Measurements from ENCODE around the gene RIOX2.

Gene RIOX2

DNA sequence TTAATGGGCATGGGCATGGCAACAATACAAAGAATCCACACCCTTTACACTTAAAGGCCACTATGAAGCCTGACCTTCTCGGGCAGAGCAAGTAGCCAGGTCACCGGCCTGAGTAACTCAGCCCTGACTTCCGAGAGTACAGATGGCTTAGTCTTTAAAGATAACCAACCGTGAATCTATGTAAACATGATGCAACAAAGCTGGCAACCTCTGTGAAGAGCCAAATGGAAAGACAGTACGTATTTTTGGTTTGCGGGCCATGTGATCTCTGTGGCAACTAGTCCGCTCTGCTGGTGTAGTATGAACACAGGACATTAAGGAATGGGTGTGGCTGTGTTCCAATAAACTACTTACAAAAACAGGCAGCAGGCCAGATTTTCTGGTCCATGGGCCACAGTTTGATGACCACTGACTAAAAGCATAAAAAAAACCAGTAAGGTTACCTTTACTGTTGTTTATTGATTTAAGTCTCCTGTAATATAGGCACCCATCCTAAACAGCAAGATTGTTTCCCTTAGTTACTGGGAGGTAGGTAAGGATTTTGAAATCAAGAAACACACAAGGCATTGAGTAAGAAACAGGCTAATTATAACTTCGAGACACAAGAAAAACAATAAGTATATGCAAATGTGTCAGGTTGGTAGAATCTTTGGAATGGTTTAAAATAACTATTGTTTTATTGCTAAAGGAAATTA, 14.5 kb downstream of the RIOX2 start:
- Histone ChIP-seq H3K36me3 (ENCODE audit: control insufficient read depth in 1 of 2, insufficient read depth in 2 of 2, low read length in 2 of 2) (peaks cover 8 to 57% of the 10 kb centered on the region in 2 donors), H3K27me3 (ENCODE audit: control insufficient read depth in 1 of 2, insufficient read depth in 2 of 2, low read length in 2 of 2) (no peaks in the 10 kb centered on the region), H3K4me3 (ENCODE audit: low read depth in 1 of 2, low read length in 2 of 2) (no peak overlapping the region), H3K9me3 (ENCODE audit: control insufficient read depth in 1 of 2, low read length in 2 of 2) (no peaks in the 10 kb centered on the region), H3K4me1 (ENCODE audit: control insufficient read depth in 1 of 2, insufficient read depth in 2 of 2, low read length in 2 of 2) (no peaks in the 10 kb centered on the region), H3K27ac (ENCODE audit: low read depth, low read length) (no peak overlapping the region), H3K9ac (ENCODE audit: low read depth in 1 of 2, low read length in 2 of 2) (no peak overlapping the region)

DNA sequence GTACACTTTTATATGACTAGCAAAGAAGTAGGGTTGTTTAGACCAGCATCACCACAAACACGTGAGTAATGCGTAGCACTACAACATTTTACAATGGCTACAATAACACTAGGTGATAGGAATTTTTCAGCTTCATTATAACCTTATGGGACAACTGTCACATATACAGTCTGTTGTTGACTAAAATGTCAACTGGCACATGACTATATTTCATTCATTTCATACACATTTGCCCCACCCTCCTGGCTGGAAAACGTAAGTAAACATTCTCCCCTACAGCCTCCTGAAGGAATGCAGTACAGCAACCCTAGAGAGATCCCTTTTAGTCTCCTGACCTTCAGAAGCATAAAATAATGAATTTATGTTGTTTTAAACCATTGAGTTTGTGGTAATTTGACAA, 16.2 kb downstream of the RIOX2 start:
- Histone ChIP-seq H3K4me1 (ENCODE audit: control insufficient read depth in 1 of 2, insufficient read depth in 2 of 2, low read length in 2 of 2) (no peaks in the 10 kb centered on the region), H3K27me3 (ENCODE audit: control insufficient read depth in 1 of 2, insufficient read depth in 2 of 2, low read length in 2 of 2) (no peaks in the 10 kb centered on the region), H3K36me3 (ENCODE audit: control insufficient read depth in 1 of 2, insufficient read depth in 2 of 2, low read length in 2 of 2) (peaks cover 17 to 58% of the 10 kb centered on the region in 2 donors), H3K27ac (ENCODE audit: low read depth, low read length) (no peak overlapping the region), H3K9ac (ENCODE audit: low read depth in 1 of 2, low read length in 2 of 2) (no peak overlapping the region), H3K4me3 (ENCODE audit: low read depth in 1 of 2, low read length in 2 of 2) (no peak overlapping the region), H3K9me3 (ENCODE audit: control insufficient read depth in 1 of 2, low read length in 2 of 2) (no peaks in the 10 kb centered on the region)

DNA sequence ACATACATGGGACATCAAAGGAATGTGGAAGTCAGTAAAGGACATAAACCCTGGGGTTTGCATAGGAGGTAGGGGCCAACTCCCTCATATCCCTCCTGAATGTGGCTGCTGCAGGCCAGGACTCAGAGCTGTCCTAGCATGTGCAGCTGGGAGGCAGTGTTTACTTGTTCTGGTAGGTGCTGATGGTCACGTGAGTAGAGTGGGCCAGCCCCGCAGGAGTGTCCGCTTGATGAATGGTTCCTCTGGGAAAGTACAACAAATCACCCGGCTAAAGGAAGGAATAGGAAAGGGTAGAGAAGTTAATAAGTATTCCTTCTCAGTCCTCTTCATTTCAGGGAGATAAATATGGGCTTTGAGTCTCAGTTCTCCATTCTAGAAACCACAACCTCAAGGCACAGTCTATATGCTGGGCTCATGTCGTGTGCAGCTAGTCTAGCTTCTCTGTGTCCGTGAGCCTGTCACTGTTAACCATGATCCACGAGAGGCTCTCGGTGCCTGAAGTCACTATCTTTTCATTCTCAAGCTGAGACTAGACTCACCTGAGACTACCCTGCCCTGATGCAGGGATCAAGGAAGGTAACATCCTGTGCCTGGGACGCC, 17.9 kb downstream of the RIOX2 start:
- no peak overlapping the region for H3K4me3 ChIP-seq (ENCODE audit: low read depth in 1 of 2, low read length in 2 of 2)
- H3K36me3 ChIP-seq (ENCODE audit: control insufficient read depth in 1 of 2, insufficient read depth in 2 of 2, low read length in 2 of 2), result peaks cover 29 to 59% of the 10 kb centered on the region in 2 donors
- no peak overlapping the region for H3K27ac ChIP-seq (ENCODE audit: low read depth, low read length)
- H3K9me3 ChIP-seq (ENCODE audit: control insufficient read depth in 1 of 2, low read length in 2 of 2), result no peaks in the 10 kb centered on the region
- H3K9ac ChIP-seq (ENCODE audit: low read depth in 1 of 2, low read length in 2 of 2), result no peak overlapping the region
- H3K27me3 ChIP-seq (ENCODE audit: control insufficient read depth in 1 of 2, insufficient read depth in 2 of 2, low read length in 2 of 2), result no peaks in the 10 kb centered on the region
- H3K4me1 ChIP-seq (ENCODE audit: control insufficient read depth in 1 of 2, insufficient read depth in 2 of 2, low read length in 2 of 2), result no peaks in the 10 kb centered on the region

DNA sequence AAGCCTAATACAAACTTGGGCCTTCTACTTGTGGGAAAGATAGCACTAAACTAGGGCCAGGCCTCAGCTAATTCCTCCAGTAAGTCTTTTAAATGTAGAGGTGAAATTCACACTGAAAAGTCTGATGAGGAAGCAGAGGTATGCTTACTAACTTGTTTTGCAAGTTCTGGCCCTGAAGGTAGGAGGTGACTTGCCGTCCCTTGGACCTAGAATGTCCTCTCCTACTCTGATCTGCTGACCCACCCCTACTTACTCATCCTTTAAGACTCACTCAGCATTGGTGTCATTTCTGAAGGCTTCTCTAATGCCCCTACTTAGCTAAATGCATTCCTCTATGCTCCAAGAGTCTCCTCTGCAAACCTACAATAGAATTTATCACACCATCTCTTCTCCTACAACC, 19.4 kb downstream of the RIOX2 start:
- Histone ChIP-seq H3K4me1 (ENCODE audit: control insufficient read depth in 1 of 2, insufficient read depth in 2 of 2, low read length in 2 of 2) (no peaks in the 10 kb centered on the region), H3K9ac (ENCODE audit: low read depth in 1 of 2, low read length in 2 of 2) (no peak overlapping the region), H3K4me3 (ENCODE audit: low read depth in 1 of 2, low read length in 2 of 2) (no peak overlapping the region), H3K27ac (ENCODE audit: low read depth, low read length) (no peak overlapping the region), H3K9me3 (ENCODE audit: control insufficient read depth in 1 of 2, low read length in 2 of 2) (no peaks in the 10 kb centered on the region), H3K36me3 (ENCODE audit: control insufficient read depth in 1 of 2, insufficient read depth in 2 of 2, low read length in 2 of 2) (peaks cover 40 to 61% of the 10 kb centered on the region in 2 donors), H3K27me3 (ENCODE audit: control insufficient read depth in 1 of 2, insufficient read depth in 2 of 2, low read length in 2 of 2) (no peaks in the 10 kb centered on the region)

DNA sequence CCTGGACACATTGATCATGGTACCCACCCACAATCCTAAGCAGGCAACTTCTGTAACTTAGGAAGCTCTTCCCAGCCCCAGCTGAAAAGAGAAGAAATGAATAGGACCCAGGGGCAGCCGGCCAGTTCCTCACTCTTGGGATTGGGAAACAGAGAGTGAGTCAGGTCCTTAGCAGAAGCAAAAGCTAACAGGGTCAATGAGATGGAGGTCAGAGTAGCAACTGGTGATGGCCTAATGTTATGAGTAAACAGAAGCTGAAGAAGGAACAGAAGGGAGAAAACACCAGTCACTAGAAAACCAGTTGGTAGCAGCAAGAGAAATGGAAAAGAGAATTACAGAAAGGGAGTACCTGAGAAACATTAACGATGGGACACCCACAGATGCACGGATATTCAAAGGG, 20.0 kb downstream of the RIOX2 start:
- H3K36me3 ChIP-seq (ENCODE audit: control insufficient read depth in 1 of 2, insufficient read depth in 2 of 2, low read length in 2 of 2), result peaks cover 45 to 66% of the 10 kb centered on the region in 2 donors
- H3K27ac ChIP-seq (ENCODE audit: low read depth, low read length), result no peak overlapping the region
- H3K27me3 ChIP-seq (ENCODE audit: control insufficient read depth in 1 of 2, insufficient read depth in 2 of 2, low read length in 2 of 2), result no peaks in the 10 kb centered on the region
- no peak overlapping the region for H3K4me3 ChIP-seq (ENCODE audit: low read depth in 1 of 2, low read length in 2 of 2)
- no peak overlapping the region for H3K9ac ChIP-seq (ENCODE audit: low read depth in 1 of 2, low read length in 2 of 2)
- H3K4me1 ChIP-seq (ENCODE audit: control insufficient read depth in 1 of 2, insufficient read depth in 2 of 2, low read length in 2 of 2), result no peaks in the 10 kb centered on the region
- H3K9me3 ChIP-seq (ENCODE audit: control insufficient read depth in 1 of 2, low read length in 2 of 2), result no peaks in the 10 kb centered on the region

DNA sequence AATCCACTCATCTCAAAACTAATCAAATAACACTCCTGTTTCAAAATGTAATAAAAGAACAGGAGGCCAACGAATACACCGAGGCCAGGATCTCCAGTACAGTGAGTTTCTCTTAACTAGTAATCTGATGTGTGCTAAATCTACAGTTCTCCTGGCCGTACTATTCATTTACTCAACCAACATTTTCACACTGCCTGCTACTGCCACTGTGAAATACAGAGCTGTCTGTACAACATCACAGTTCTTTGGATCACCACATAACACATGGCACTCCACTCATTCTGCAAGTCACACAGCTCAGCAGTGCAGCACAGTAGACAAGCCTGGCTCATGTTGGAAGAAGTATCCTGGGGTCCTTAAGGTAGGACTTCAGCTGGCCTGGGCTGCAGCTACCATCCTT, 21.9 kb downstream of the RIOX2 start:
- no peaks in the 10 kb centered on the region for H3K4me1 ChIP-seq (ENCODE audit: control insufficient read depth in 1 of 2, insufficient read depth in 2 of 2, low read length in 2 of 2)
- no peak overlapping the region for H3K4me3 ChIP-seq (ENCODE audit: low read depth in 1 of 2, low read length in 2 of 2)
- H3K9ac ChIP-seq (ENCODE audit: low read depth in 1 of 2, low read length in 2 of 2), result no peak overlapping the region
- no peaks in the 10 kb centered on the region for H3K9me3 ChIP-seq (ENCODE audit: control insufficient read depth in 1 of 2, low read length in 2 of 2)
- no peak overlapping the region for H3K27ac ChIP-seq (ENCODE audit: low read depth, low read length)
- H3K27me3 ChIP-seq (ENCODE audit: control insufficient read depth in 1 of 2, insufficient read depth in 2 of 2, low read length in 2 of 2), result no peaks in the 10 kb centered on the region
- peaks cover 50 to 69% of the 10 kb centered on the region in 2 donors for H3K36me3 ChIP-seq (ENCODE audit: control insufficient read depth in 1 of 2, insufficient read depth in 2 of 2, low read length in 2 of 2)

DNA sequence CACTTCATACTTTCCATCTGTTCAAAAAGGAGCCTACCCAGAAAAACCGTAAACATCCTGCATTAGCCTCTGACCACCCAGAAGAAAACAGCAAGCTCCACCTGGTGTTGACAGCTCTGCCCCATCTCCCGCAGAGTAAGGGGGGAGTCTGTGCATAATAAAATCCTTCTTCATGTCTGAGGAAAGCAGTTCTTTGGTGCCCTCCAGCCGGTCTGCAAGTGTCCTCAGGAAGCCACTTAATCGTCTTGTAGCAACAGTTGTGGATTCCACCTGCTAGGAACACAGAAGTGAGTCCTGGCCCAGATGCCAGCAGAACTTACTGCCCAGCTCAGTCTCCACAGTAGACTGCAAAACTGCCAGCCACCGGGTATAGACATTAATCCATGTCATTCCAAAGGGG, 22.5 kb downstream of the RIOX2 start:
- H3K4me3 ChIP-seq (ENCODE audit: low read depth in 1 of 2, low read length in 2 of 2), result no peak overlapping the region
- H3K36me3 ChIP-seq (ENCODE audit: control insufficient read depth in 1 of 2, insufficient read depth in 2 of 2, low read length in 2 of 2), result peaks cover 46 to 71% of the 10 kb centered on the region in 2 donors
- H3K27ac ChIP-seq (ENCODE audit: low read depth, low read length), result no peak overlapping the region

DNA sequence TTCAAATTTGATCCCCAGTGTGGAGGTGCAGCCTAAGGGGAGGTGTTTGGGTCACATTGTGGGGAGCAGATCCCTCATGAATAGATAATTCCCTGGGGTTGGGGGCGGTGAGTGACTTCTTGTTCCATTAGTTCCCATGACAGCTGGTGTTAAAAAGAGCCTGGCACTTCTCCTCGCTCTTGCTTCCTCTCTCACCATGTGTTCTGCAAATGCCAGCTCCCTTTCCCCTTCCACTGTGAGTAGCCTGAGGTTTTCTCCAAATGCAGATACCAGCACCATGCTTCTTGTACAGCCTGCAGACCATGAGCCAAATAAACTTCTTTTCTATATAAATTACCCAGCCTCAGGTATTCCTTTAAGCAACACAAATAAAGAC, 23.1 kb downstream of the RIOX2 start:
- Histone ChIP-seq H3K27ac (ENCODE audit: low read depth, low read length) (no peak overlapping the region), H3K4me1 (ENCODE audit: control insufficient read depth in 1 of 2, insufficient read depth in 2 of 2, low read length in 2 of 2) (no peaks in the 10 kb centered on the region), H3K9me3 (ENCODE audit: control insufficient read depth in 1 of 2, low read length in 2 of 2) (no peaks in the 10 kb centered on the region), H3K36me3 (ENCODE audit: control insufficient read depth in 1 of 2, insufficient read depth in 2 of 2, low read length in 2 of 2) (peaks cover 42 to 70% of the 10 kb centered on the region in 2 donors), H3K27me3 (ENCODE audit: control insufficient read depth in 1 of 2, insufficient read depth in 2 of 2, low read length in 2 of 2) (no peaks in the 10 kb centered on the region), H3K4me3 (ENCODE audit: low read depth in 1 of 2, low read length in 2 of 2) (no peak overlapping the region), H3K9ac (ENCODE audit: low read depth in 1 of 2, low read length in 2 of 2) (no peak overlapping the region)

More for the DNA sequence above, 22.5 kb downstream of the RIOX2 start:
- Histone ChIP-seq H3K9me3 (ENCODE audit: control insufficient read depth in 1 of 2, low read length in 2 of 2) (no peaks in the 10 kb centered on the region), H3K4me1 (ENCODE audit: control insufficient read depth in 1 of 2, insufficient read depth in 2 of 2, low read length in 2 of 2) (no peaks in the 10 kb centered on the region), H3K9ac (ENCODE audit: low read depth in 1 of 2, low read length in 2 of 2) (no peak overlapping the region), H3K27me3 (ENCODE audit: control insufficient read depth in 1 of 2, insufficient read depth in 2 of 2, low read length in 2 of 2) (no peaks in the 10 kb centered on the region)

DNA sequence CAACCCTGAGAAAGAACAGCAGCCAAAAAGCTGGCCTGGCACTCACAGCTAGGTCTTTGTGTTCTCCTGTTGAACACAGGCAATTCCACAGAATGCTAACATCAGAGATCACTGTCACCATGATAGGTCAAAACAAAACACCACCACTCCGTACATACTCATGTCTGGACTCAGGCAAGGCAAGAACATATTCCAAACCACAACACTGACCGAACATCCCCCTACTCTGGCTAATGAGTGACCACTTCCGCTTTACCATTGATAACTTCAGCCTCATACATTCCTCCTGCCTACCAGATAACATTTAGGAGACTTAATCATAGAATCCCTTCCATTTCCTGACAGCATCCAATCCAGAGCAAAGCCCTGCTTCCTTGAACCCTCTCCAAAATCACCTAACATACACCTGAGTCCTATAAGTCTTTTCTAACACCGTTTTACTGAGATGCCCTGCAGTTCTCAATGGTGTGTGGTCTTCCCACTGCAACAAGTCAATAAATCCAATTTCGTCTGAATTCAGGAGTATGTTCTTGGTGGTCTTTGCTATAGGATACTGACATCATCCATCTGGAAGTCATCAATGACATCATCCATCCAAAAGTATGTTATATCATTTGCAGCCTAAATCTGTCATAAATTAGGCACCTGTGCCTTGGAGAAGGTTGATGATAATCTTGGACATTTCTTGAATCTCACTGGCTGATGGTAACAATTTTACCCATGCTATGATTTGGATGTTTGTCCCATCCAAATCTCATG, 23.7 kb downstream of the RIOX2 start:
- Histone ChIP-seq H3K36me3 (ENCODE audit: control insufficient read depth in 1 of 2, insufficient read depth in 2 of 2, low read length in 2 of 2) (peaks cover 42 to 73% of the 10 kb centered on the region in 2 donors), H3K4me1 (ENCODE audit: control insufficient read depth in 1 of 2, insufficient read depth in 2 of 2, low read length in 2 of 2) (no peaks in the 10 kb centered on the region), H3K9me3 (ENCODE audit: control insufficient read depth in 1 of 2, low read length in 2 of 2) (no peaks in the 10 kb centered on the region), H3K4me3 (ENCODE audit: low read depth in 1 of 2, low read length in 2 of 2) (no peak overlapping the region), H3K9ac (ENCODE audit: low read depth in 1 of 2, low read length in 2 of 2) (no peak overlapping the region), H3K27ac (ENCODE audit: low read depth, low read length) (no peak overlapping the region), H3K27me3 (ENCODE audit: control insufficient read depth in 1 of 2, insufficient read depth in 2 of 2, low read length in 2 of 2) (no peaks in the 10 kb centered on the region)

DNA sequence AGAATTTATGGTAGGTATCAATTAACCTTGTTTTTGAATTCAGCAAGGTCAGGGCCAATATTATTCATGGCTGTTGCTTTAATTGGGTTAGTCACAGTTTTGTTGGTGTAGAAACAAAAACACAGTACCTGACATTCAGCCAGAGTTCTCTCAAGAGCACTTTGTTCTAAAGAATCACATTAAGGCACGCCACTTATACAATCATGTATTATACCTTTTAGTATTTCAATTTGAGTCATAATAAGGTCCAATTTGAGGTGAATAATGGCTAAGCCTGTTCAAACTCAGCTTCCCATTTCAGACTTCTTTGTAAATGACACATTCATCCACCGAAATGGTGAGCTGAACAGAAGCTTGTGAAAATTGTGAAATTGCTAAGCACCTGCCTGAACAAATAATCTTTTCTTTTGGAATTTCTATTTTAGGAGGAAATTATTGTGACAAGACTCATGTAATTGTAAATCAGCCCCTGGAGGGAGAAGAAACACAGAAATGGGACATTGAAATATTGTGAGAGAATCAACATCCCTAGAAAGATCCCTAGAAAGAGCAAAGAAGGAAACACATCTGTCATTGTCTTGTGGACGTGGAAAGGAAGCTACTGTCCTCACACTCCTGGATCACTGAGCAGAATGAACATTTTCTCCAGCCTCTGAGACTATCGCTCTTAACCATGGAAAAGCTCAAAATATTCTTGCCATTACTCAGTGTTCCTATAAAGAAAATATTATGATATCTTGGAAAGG, 29.3 kb downstream of the RIOX2 start:
- Histone ChIP-seq H3K9ac (ENCODE audit: low read depth in 1 of 2, low read length in 2 of 2) (no peak overlapping the region), H3K4me1 (ENCODE audit: control insufficient read depth in 1 of 2, insufficient read depth in 2 of 2, low read length in 2 of 2) (no peaks in the 10 kb centered on the region), H3K27me3 (ENCODE audit: control insufficient read depth in 1 of 2, insufficient read depth in 2 of 2, low read length in 2 of 2) (no peaks in the 10 kb centered on the region), H3K36me3 (ENCODE audit: control insufficient read depth in 1 of 2, insufficient read depth in 2 of 2, low read length in 2 of 2) (peaks cover 28 to 54% of the 10 kb centered on the region in 2 donors), H3K9me3 (ENCODE audit: control insufficient read depth in 1 of 2, low read length in 2 of 2) (no peaks in the 10 kb centered on the region), H3K27ac (ENCODE audit: low read depth, low read length) (no peak overlapping the region), H3K4me3 (ENCODE audit: low read depth in 1 of 2, low read length in 2 of 2) (no peak overlapping the region)

Data from duodenal mucosa (tissue), 2 donors.